HepG2 (cell line): Measurements from ENCODE around the gene SULT2B1. TPM values are rescaled to one million over a fixed set of nuclear protein-coding genes. Genes with fewer than 3 reads are reported as not detected.

Experiments
- ATAC-seq: fragments of 200-7000 bp; cut with Tn5 transposase; 3 replicates; pipeline ENCODE4 v1.9.1; 2020; ENCODE audit warnings: mild to moderate bottlenecking, moderate library complexity
- BruUV-seq: library from RNA; stranded (reverse); fragments of 400-500 nt; replicated peaks from 2 replicates; lab custom pipeline; 2021; lab: Mats Ljungman, UMichigan
- CTCF ChIA-PET: fragments of 300-600 bp; formaldehyde crosslinking; extraction: SDS; loops from one replicate; lab custom pipeline; 2021; ENCODE audit warnings: low total read pairs, inconsistent platforms, low intra/inter-chr PET ratio; lab: Yijun Ruan, JAX
- POLR2A ChIA-PET: fragments of 350-600 bp; sonication (Branson Sonifier 250); formaldehyde crosslinking; loops from one replicate; lab custom pipeline; 2020; ENCODE audit warnings: antibody characterized with exemption, inconsistent platforms; lab: Yijun Ruan, JAX
- DNase-seq: peaks from one replicate; pipeline ENCODE4 v3.0.0-alpha.2; 2015; ENCODE audit warnings: low spot score
- FAIRE-seq: peaks from 3 replicates; lab custom pipeline; 2011; peaks lifted over from hg19 to GRCh38; lab: Jason Lieb, UNC
- H2AFZ ChIP-seq: one replicate; pipeline ENCODE4 v1.6.1; 2011; ENCODE audit warnings: low read length, inconsistent platforms
- H3K27ac ChIP-seq: fragments of 300-600 bp; 3 replicates; pipeline ENCODE4 v1.8.0; 2011; ENCODE audit warnings: mixed run types, mild to moderate bottlenecking, mixed read lengths, low read length, inconsistent platforms; ENCODE audit not compliant: insufficient read depth; ENCODE audit errors: extremely low read length
- H3K27me3 ChIP-seq, 2 experiments: fragments of 200-600 bp in 1 of 2; 2 replicates in 1 of 2; 3 replicates in 1 of 2; pipeline versions ENCODE4 v1.6.0 to v1.8.0; 2011; ENCODE audit warnings: low read length in 2 of 2, mild to moderate bottlenecking in 2 of 2, moderate library complexity in 2 of 2, inconsistent platforms in 1 of 2; ENCODE audit not compliant: insufficient read depth in 2 of 2, control insufficient read depth in 1 of 2
- H3K36me3 ChIP-seq, 2 experiments: fragments of 200-600 bp in 1 of 2; replicated peaks in 1 of 2; 2 replicates in 1 of 2; 3 replicates in 1 of 2; pipeline versions ENCODE4 v1.5.1 to v1.8.0; 2011; ENCODE audit warnings: low read length in 2 of 2, inconsistent platforms in 1 of 2; ENCODE audit not compliant: insufficient read depth in 2 of 2, control insufficient read depth in 1 of 2
- H3K4me1 ChIP-seq: 2 replicates; pipeline ENCODE4 v1.5.1; 2012; ENCODE audit warnings: low read length, inconsistent platforms; ENCODE audit not compliant: insufficient read depth
- H3K4me2 ChIP-seq: 2 replicates; pipeline ENCODE4 v1.6.0; 2011; ENCODE audit warnings: low read depth, low read length, inconsistent platforms
- H3K4me3 ChIP-seq, 3 experiments: fragments of 200-600 bp in 1 of 3; sonication (generic), shearing (Covaris generic) in 1 of 3; replicated peaks in 1 of 3; 2 replicates each; pipeline ENCODE4 v1.5.1; 2011 to 2016; ENCODE audit warnings: low read length in 3 of 3, inconsistent platforms in 2 of 3, low read depth in 2 of 3, mild to moderate bottlenecking in 2 of 3, control low read depth in 1 of 3, mixed read lengths in 1 of 3; ENCODE audit not compliant: insufficient read depth in 1 of 3
- H3K79me2 ChIP-seq: one replicate; pipeline ENCODE4 v1.6.1; 2011; ENCODE audit warnings: low read length, inconsistent platforms; ENCODE audit not compliant: insufficient read depth
- H3K9ac ChIP-seq: 2 replicates; pipeline ENCODE4 v1.6.0; 2011; ENCODE audit warnings: mild to moderate bottlenecking, low read depth, low read length, inconsistent platforms; ENCODE audit not compliant: insufficient read depth
- H3K9me3 ChIP-seq: 2 replicates; pipeline ENCODE4 v1.5.1; 2012; ENCODE audit warnings: mild to moderate bottlenecking, low read length
- H4K20me1 ChIP-seq: 2 replicates; pipeline ENCODE4 v1.6.0; 2011; ENCODE audit warnings: inconsistent platforms, mild to moderate bottlenecking, low read length, moderate library complexity; ENCODE audit not compliant: insufficient read depth
- PATZ1 ChIP-seq: sonication (generic); formaldehyde crosslinking; IDR thresholded peaks from 2 replicates; pipeline ENCODE4 v1.4.0; 2020; ENCODE audit warnings: missing genetic modification reagents
- SMAD9 ChIP-seq: sonication (generic); formaldehyde crosslinking; IDR thresholded peaks from 2 replicates; pipeline ENCODE4 v1.5.1; 2020; ENCODE audit warnings: mild to moderate bottlenecking, missing genetic modification reagents
- SP140L ChIP-seq: sonication (generic); formaldehyde crosslinking; IDR thresholded peaks from 2 replicates; pipeline ENCODE4 v1.4.0; 2020; ENCODE audit warnings: missing genetic modification reagents, borderline replicate concordance
- SP2 ChIP-seq: sonication (generic); formaldehyde crosslinking; IDR thresholded peaks from 2 replicates; pipeline ENCODE4 v1.5.1; 2020; ENCODE audit warnings: mild to moderate bottlenecking, missing genetic modification reagents
- ZBTB7B ChIP-seq: sonication (generic); formaldehyde crosslinking; IDR thresholded peaks from 2 replicates; pipeline ENCODE4 v1.4.0; 2020; ENCODE audit warnings: missing genetic modification reagents
- ZKSCAN1 ChIP-seq: fragments of 150-350 bp; IDR thresholded peaks from 2 replicates; pipeline ENCODE4 v1.6.1; 2014; ENCODE audit warnings: low read length
- ZMAT5 ChIP-seq: sonication (generic); formaldehyde crosslinking; IDR thresholded peaks from 2 replicates; pipeline ENCODE4 v1.5.0; 2020; ENCODE audit warnings: mild to moderate bottlenecking, low read depth, missing genetic modification reagents, borderline replicate concordance
- ZNF142 ChIP-seq: sonication (generic); formaldehyde crosslinking; IDR thresholded peaks from 2 replicates; pipeline ENCODE4 v1.4.0; 2020; ENCODE audit warnings: missing genetic modification reagents
- ZNF30 ChIP-seq: sonication (generic); formaldehyde crosslinking; IDR thresholded peaks from 2 replicates; pipeline ENCODE4 v1.5.0; 2020; ENCODE audit warnings: mild to moderate bottlenecking, missing genetic modification reagents
- ZNF326 ChIP-seq: sonication (generic); formaldehyde crosslinking; IDR thresholded peaks from 2 replicates; pipeline ENCODE4 v1.4.0; 2020; ENCODE audit warnings: missing genetic modification reagents, borderline replicate concordance
- ZNF790 ChIP-seq: sonication (generic); formaldehyde crosslinking; IDR thresholded peaks from 2 replicates; pipeline ENCODE4 v1.8.0; 2022; ENCODE audit warnings: missing genetic modification reagents, mild to moderate bottlenecking, borderline replicate concordance
- ZSCAN9 ChIP-seq: IDR thresholded peaks from 2 replicates; pipeline ENCODE4 v1.6.1; 2016; ENCODE audit warnings: borderline replicate concordance
- WGBS: methylation state at CpG from one replicate; pipeline ENCODE4 v1.1.6; 2017; ENCODE audit warnings: low lambda C conversion rate; 5-methylcytosine and 5-hydroxymethylcytosine counted together
- in situ Hi-C: cut with HindIII; loops from 2 replicates; pipeline ENCODE4 v1.10.0; 2017; ENCODE audit warnings: low pct_unique_long_range_greater_than_20kb; ENCODE audit not compliant: extremely low pct_ligation_motif_present
- intact Hi-C: fragments of 100-400 bp; cut with micrococcal nuclease; formaldehyde crosslinking; loops from one replicate; pipeline ENCODE4 v1.10.0; 2022; ENCODE audit not compliant: unreplicated experiment
- polyA plus RNA-seq, 8 experiments: library from polyadenylated mRNA; depleted of rRNA in 3 of 8; stranded (reverse) in 7 of 8; unstranded in 1 of 8; fragments of >200 nt; fragmentation: Illumina TruSeq in 4 of 8; extraction: Trizol in 4 of 8; gene quantifications; 2 replicates each; pipeline versions ENCODE4 v1.2.1 to v1.2.3, GENCODE V29; 2011 to 2016; ENCODE audit warnings: low read depth in 4 of 8, missing spikeins in 1 of 8, mixed read lengths in 1 of 8; ENCODE audit not compliant: insufficient read depth in 1 of 8
- total RNA-seq, 5 experiments: library from RNA; depleted of rRNA; stranded (reverse); fragments of >200 nt; fragmentation: Illumina TruSeq; extraction: Trizol; gene quantifications; 2 replicates each; pipeline ENCODE4 v1.2.3, GENCODE V29; 2016; ENCODE audit warnings: low read depth in 1 of 5

Gene SULT2B1
- total and polyA plus RNA-seq, 2 of the 13 experiments (the other 11 are each of a cell fraction or from before 2014, with no cell fraction given) = 0.13 TPM; not detected in 1

- Histone ChIP-seq H3K36me3 (no peaks in the 10 kb centered on the region), H3K27me3 (peaks cover 0 to 12% of the 10 kb centered on the region in 2 experiments; a peak in 2 of 5 replicates), H2AFZ (no peak overlapping the region), H3K79me2 (no peaks in the 10 kb centered on the region), H3K4me1 (peaks cover 18% of the 10 kb centered on the region), H3K9ac (no peak overlapping the region), H3K4me3 (no peak overlapping the region), H3K27ac (no peak overlapping the region), H3K9me3 (no peaks in the 10 kb centered on the region), H3K4me2 (no peak overlapping the region), H4K20me1 (no peaks in the 10 kb centered on the region)
- intact Hi-C loops = no loop called here
- TF ChIP-seq SP2 (CRISPR knock-in tag) (no peak), SMAD9 (CRISPR knock-in tag) (no peak), SP140L (CRISPR knock-in tag) (no peak), ZBTB7B (CRISPR knock-in tag) (no peak), ZSCAN9 (CRISPR knock-in tag) (no peak), ZNF326 (CRISPR knock-in tag) (no peak), ZKSCAN1 (no peak), ZMAT5 (no peak), ZNF790 (CRISPR knock-in tag) (no peak), PATZ1 (CRISPR knock-in tag) (no peak), ZNF30 (no peak), ZNF142 (CRISPR knock-in tag) (no peak)
- ChIA-PET POLR2A (no interaction called here), CTCF (no interaction called here)
- ATAC-seq (no peak), FAIRE-seq (no peak), DNase-seq (no peak)
- no TSS peak for BruUV-seq
- in situ Hi-C loops = no loop called here
- 48% methylated on average over 8 of the region's 9 CpGs for WGBS
These were observed 51.0 kb downstream of the SULT2B1 start for GRCh38 chr19:48603001-48603400.
